Stomach (tissue), 4 donors: Measurements from ENCODE around the gene AKR1C8.

Source experiments
- CTCF ChIP-seq, 7 experiments: fragments of 450-650 bp in 4 of 7; fragments of 200-600 bp in 3 of 7; sonication (generic) in 3 of 7; IDR thresholded peaks; one replicate each; pipeline ENCODE4 v1.5.1; 2016 to 2019; ENCODE audit warnings: antibody characterized with exemption in 7 of 7, control low read depth in 2 of 7, mild to moderate bottlenecking in 1 of 7
- EP300 ChIP-seq: sonication (generic); formaldehyde crosslinking; IDR thresholded peaks from one replicate; pipeline ENCODE4 v1.6.1; 2017; ENCODE audit warnings: antibody characterized with exemption
- POLR2A ChIP-seq, 4 donors: fragments of 450-650 bp; IDR thresholded peaks; one replicate each; pipeline ENCODE4 v1.6.1; 2016; ENCODE audit warnings: antibody characterized with exemption in 4 of 4, control low read depth in 2 of 4, mild to moderate bottlenecking in 1 of 4, moderate library complexity in 1 of 4
- POLR2AphosphoS5 ChIP-seq, 3 donors: sonication (generic); formaldehyde crosslinking; IDR thresholded peaks; one replicate each; pipeline ENCODE4 v1.6.1; 2016; ENCODE audit warnings: antibody characterized with exemption in 3 of 3

GRCh38 chr10:5188358-5188757 is 3.4 kb upstream of the AKR1C8 start:
- TF ChIP-seq CTCF (IDR thresholded peaks at IDR 0.05) (no peak), POLR2A (IDR thresholded peaks at IDR 0.05) (no peak), EP300 (no peak), POLR2AphosphoS5 (IDR thresholded peaks at IDR 0.05) (no peak)
